ENCODE results near the gene SLC7A5.
"Not testable (repeated sequence)": the region's sequence is repeated elsewhere in the genome, so short reads cannot be mapped to it uniquely, and the experiment has no call there.

Gene SLC7A5

GRCh38 chr16:87869061-87869878 is at the start of gene SLC7A5:
TSS of gene SLC7A5 (minus strand) at chr16:87869507. CDS start at chr16:87869422, 85 bp downstream.
- DNase-seq, result peak; percentile 78

GRCh38 chr16:87918338-87918737 is 49.0 kb upstream of the SLC7A5 start:
- DNase-seq, result no peak

- DNase-seq, result no peak
These were observed 48.2 kb upstream of the SLC7A5 start for GRCh38 chr16:87917503-87917902.

- DNase-seq, result no peak
These were observed 45.5 kb upstream of the SLC7A5 start for GRCh38 chr16:87914812-87915211.

GRCh38 chr16:87914021-87914725 is 44.9 kb upstream of the SLC7A5 start:
- not testable (repeated sequence) for DNase-seq

GRCh38 chr16:87912691-87913090 is 43.4 kb upstream of the SLC7A5 start:
- DNase-seq, result not testable (repeated sequence)

- peak; percentile 67 for DNase-seq
These were observed 41.9 kb upstream of the SLC7A5 start for GRCh38 chr16:87911106-87911763.

- DNase-seq, result peak; percentile 90
These were observed 40.1 kb upstream of the SLC7A5 start for GRCh38 chr16:87909203-87909935.

- not testable (repeated sequence) for DNase-seq
These were observed 38.8 kb upstream of the SLC7A5 start for GRCh38 chr16:87908101-87908500.

- DNase-seq, result not testable (repeated sequence)
These were observed 36.2 kb upstream of the SLC7A5 start for GRCh38 chr16:87905521-87905920.

- DNase-seq, result not testable (repeated sequence)
These were observed 35.7 kb upstream of the SLC7A5 start for GRCh38 chr16:87904963-87905362.

GRCh38 chr16:87900489-87900888 is 31.2 kb upstream of the SLC7A5 start:
- not testable (repeated sequence) for DNase-seq

GRCh38 chr16:87897521-87898505 is 28.5 kb upstream of the SLC7A5 start:
- DNase-seq, result no peak

- not testable (repeated sequence) for DNase-seq
These were observed 27.7 kb upstream of the SLC7A5 start for GRCh38 chr16:87896924-87897520.

GRCh38 chr16:87896176-87896890 is 27.0 kb upstream of the SLC7A5 start:
- DNase-seq, result not testable (repeated sequence)

- no peak for DNase-seq
These were observed 26.4 kb upstream of the SLC7A5 start for GRCh38 chr16:87895641-87896141.

GRCh38 chr16:87894005-87894404 is 24.7 kb upstream of the SLC7A5 start:
- not testable (repeated sequence) for DNase-seq

- no peak for DNase-seq
These were observed 22.5 kb upstream of the SLC7A5 start for GRCh38 chr16:87891764-87892163.

- DNase-seq, result not testable (repeated sequence)
These were observed 20.5 kb upstream of the SLC7A5 start for GRCh38 chr16:87889762-87890161.

GRCh38 chr16:87888346-87888745 is 19.0 kb upstream of the SLC7A5 start:
- DNase-seq, result not testable (repeated sequence)
